DND-41 (cell line): Measurements from ENCODE around the gene ZNF266.

Experiments
- EZH2 ChIP-seq: IDR thresholded peaks from 3 replicates; pipeline ENCODE4 v1.6.1; 2012; ENCODE audit warnings: borderline replicate concordance, low read depth, mild to moderate bottlenecking, moderate library complexity, low read length, inconsistent platforms; ENCODE audit not compliant: severe bottlenecking
- TF ChIP-seq, protein P1 (sequence below): IDR thresholded peaks from 2 replicates; pipeline ENCODE4 v1.5.1; 2012; ENCODE audit warnings: borderline replicate concordance, low read length, moderate library complexity, mild to moderate bottlenecking; ENCODE audit not compliant: poor library complexity, severe bottlenecking; ENCODE audit errors: extremely low read depth

DNA sequence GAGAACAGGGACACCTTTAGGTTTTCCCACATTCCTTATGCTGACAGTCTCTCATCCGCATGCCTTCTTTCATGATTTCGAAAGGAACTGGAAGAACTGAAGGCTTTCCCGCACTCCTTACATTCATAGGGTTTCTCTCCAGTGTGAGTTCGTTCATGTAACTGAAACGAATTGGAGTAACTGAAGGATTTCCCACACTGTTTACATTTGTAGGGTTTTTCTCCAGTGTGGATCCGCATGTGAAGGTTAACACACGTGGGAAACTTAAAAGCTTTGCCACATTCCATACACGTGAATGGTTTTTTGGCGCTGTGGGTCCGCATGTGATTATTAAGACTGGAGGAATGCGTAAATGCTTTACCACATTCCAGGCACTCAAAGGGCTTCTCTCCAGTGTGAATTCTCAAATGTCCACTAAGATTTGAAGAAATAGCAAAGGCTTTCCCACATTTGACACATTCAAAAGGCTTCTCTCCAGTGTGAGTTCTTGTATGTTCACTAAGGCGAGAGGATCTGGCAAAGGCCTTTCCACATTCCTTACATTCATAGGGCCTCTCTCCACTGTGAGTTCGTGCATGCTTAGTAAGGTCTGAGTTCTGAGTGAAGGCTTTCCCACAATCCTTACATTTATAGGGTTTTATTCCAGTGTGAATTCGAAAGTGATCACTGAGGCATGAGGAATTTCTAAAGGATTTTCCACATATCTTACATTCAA is 22.0 kb downstream of the ZNF266 start:
- TF ChIP-seq, protein P1, sequence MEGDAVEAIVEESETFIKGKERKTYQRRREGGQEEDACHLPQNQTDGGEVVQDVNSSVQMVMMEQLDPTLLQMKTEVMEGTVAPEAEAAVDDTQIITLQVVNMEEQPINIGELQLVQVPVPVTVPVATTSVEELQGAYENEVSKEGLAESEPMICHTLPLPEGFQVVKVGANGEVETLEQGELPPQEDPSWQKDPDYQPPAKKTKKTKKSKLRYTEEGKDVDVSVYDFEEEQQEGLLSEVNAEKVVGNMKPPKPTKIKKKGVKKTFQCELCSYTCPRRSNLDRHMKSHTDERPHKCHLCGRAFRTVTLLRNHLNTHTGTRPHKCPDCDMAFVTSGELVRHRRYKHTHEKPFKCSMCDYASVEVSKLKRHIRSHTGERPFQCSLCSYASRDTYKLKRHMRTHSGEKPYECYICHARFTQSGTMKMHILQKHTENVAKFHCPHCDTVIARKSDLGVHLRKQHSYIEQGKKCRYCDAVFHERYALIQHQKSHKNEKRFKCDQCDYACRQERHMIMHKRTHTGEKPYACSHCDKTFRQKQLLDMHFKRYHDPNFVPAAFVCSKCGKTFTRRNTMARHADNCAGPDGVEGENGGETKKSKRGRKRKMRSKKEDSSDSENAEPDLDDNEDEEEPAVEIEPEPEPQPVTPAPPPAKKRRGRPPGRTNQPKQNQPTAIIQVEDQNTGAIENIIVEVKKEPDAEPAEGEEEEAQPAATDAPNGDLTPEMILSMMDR: no peak
- no peak for TF ChIP-seq EZH2
